Mucosa of stomach (tissue), 1 donor: Measurements from ENCODE around the gene ELOVL5.

Experiments used
- H3K27me3 ChIP-seq: one replicate; pipeline ENCODE4 v1.7.0; 2013; ENCODE audit warnings: mild to moderate bottlenecking, low read length; ENCODE audit not compliant: control insufficient read depth, insufficient read depth
- H3K36me3 ChIP-seq: one replicate; pipeline ENCODE4 v1.7.0; 2013; ENCODE audit warnings: low read length; ENCODE audit not compliant: control insufficient read depth, insufficient read depth
- H3K4me1 ChIP-seq: one replicate; pipeline ENCODE4 v1.7.0; 2013; ENCODE audit warnings: mild to moderate bottlenecking, low read length; ENCODE audit not compliant: control insufficient read depth, insufficient read depth
- H3K4me3 ChIP-seq: one replicate; pipeline ENCODE4 v1.7.0; 2013; ENCODE audit warnings: low read length
- H3K9ac ChIP-seq: one replicate; pipeline ENCODE4 v1.7.0; 2013; ENCODE audit warnings: mild to moderate bottlenecking, low read length, moderate library complexity
- H3K9me3 ChIP-seq: one replicate; pipeline ENCODE4 v1.7.0; 2013; ENCODE audit warnings: mild to moderate bottlenecking, low read length, moderate library complexity; ENCODE audit not compliant: control insufficient read depth
- donor health status: Pancreatic carcinoma.

ELOVL5 gene

GRCh38 chr6:53375847-53376246 lies 27.1 kb upstream of the ELOVL5 start:
- H3K4me1 ChIP-seq: no peaks in the 10 kb centered on the region
- H3K36me3 ChIP-seq: no peaks in the 10 kb centered on the region
- H3K9me3 ChIP-seq: no peaks in the 10 kb centered on the region
- no peak overlapping the region for H3K9ac ChIP-seq
- no peak overlapping the region for H3K4me3 ChIP-seq
- H3K27me3 ChIP-seq: no peaks in the 10 kb centered on the region

- Histone ChIP-seq H3K36me3 (no peaks in the 10 kb centered on the region), H3K9me3 (no peaks in the 10 kb centered on the region), H3K9ac (no peak overlapping the region), H3K27me3 (no peaks in the 10 kb centered on the region), H3K4me3 (no peak overlapping the region), H3K4me1 (no peaks in the 10 kb centered on the region)
These were observed 24.9 kb upstream of the ELOVL5 start for GRCh38 chr6:53373638-53374037.

- H3K36me3 ChIP-seq: no peaks in the 10 kb centered on the region
- no peaks in the 10 kb centered on the region for H3K4me1 ChIP-seq
- no peaks in the 10 kb centered on the region for H3K27me3 ChIP-seq
- no peak overlapping the region for H3K9ac ChIP-seq
- H3K9me3 ChIP-seq: no peaks in the 10 kb centered on the region
- no peak overlapping the region for H3K4me3 ChIP-seq
These were observed 21.2 kb upstream of the ELOVL5 start for GRCh38 chr6:53369876-53370515.

GRCh38 chr6:53369051-53369450 lies 20.3 kb upstream of the ELOVL5 start:
- Histone ChIP-seq H3K4me1 (no peaks in the 10 kb centered on the region), H3K4me3 (no peak overlapping the region), H3K9ac (no peak overlapping the region), H3K27me3 (no peaks in the 10 kb centered on the region), H3K36me3 (no peaks in the 10 kb centered on the region), H3K9me3 (no peaks in the 10 kb centered on the region)

- no peak overlapping the region for H3K4me3 ChIP-seq
- H3K36me3 ChIP-seq: no peaks in the 10 kb centered on the region
These were observed 17.4 kb upstream of the ELOVL5 start for GRCh38 chr6:53366128-53366641.

GRCh38 chr6:53363341-53364079 lies 14.8 kb upstream of the ELOVL5 start:
- no peak overlapping the region for H3K9ac ChIP-seq
- H3K4me3 ChIP-seq: no peak overlapping the region
- no peaks in the 10 kb centered on the region for H3K27me3 ChIP-seq
- no peaks in the 10 kb centered on the region for H3K36me3 ChIP-seq
- H3K4me1 ChIP-seq: peaks cover 5% of the 10 kb centered on the region
- H3K9me3 ChIP-seq: no peaks in the 10 kb centered on the region

More at GRCh38 chr6:53366128-53366641, 17.4 kb upstream of the ELOVL5 start:
- Histone ChIP-seq H3K9ac (no peak overlapping the region), H3K27me3 (no peaks in the 10 kb centered on the region), H3K9me3 (no peaks in the 10 kb centered on the region), H3K4me1 (no peaks in the 10 kb centered on the region)

DNA sequence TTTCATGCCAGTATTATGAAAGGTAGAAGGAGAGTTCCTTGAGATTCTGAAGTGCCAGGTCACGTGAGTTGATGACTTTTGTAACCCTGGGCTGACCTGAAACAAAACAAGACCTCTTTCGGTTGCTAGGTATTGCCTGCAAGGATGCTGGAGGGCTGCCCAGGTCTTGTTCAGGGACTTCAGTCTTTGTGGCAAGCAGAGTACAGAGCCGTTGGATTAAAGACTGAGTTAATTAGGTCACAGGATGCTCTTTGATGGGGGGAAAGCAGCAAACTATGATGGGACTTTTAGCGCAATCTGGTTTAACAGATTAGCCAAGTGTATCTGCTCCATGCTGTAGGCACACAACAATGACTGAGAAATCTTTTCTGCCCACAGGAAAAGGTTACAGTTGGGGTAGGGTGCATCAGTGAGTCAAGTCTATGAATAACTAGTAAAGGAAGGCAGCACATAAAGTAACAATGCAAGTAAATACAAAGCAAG lies 12.8 kb upstream of the ELOVL5 start:
- H3K27me3 ChIP-seq: no peaks in the 10 kb centered on the region
- H3K9ac ChIP-seq: no peak overlapping the region

DNA sequence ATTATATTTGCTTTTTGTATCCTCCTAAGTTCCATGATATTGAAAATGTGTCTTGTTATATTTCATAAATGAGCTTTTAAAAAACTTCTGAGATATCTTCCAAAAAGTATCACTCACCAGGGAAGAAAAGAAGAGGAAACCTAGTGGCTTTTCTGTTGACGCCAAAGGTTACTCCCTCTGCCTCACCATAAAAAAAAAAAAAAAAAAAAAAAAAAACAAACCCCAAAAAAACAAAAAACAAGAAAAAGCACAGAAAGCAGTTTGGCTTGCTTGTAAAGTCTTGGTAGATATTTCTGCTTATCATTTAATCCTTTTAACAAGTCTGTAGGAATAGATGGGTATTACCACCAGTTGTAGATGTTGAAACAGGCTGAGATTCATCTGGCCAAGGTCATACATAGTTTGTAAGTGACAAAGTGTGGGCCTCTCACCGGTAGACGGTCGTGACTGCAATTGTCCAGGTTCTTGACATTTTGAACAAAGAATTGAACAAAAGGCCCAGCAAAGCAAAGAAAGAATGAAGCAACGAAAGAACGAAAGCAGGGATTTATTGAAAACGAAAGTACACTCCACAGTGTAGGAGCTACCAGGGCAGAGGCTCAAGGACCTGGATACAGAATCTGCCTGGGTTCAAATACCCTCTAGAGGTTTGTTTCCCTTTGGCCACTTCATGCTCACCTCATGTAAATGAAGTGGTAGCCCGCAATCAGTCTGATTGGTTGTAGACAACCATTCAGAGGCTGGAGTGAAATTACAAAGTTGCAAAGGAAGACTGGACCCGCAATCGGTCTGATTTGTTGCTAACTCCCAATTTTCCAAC lies 11.6 kb upstream of the ELOVL5 start:
- H3K4me3 ChIP-seq: peak overlapping the region; percentile 85
- H3K9me3 ChIP-seq: no peaks in the 10 kb centered on the region
- H3K9ac ChIP-seq: peak overlapping the region; percentile 78
- no peaks in the 10 kb centered on the region for H3K27me3 ChIP-seq
- peaks cover 10% of the 10 kb centered on the region for H3K4me1 ChIP-seq
- no peaks in the 10 kb centered on the region for H3K36me3 ChIP-seq

More for the DNA sequence above, 12.8 kb upstream of the ELOVL5 start:
- no peaks in the 10 kb centered on the region for H3K36me3 ChIP-seq
- H3K4me1 ChIP-seq: peaks cover 10% of the 10 kb centered on the region
- no peaks in the 10 kb centered on the region for H3K9me3 ChIP-seq
- no peak overlapping the region for H3K4me3 ChIP-seq

DNA sequence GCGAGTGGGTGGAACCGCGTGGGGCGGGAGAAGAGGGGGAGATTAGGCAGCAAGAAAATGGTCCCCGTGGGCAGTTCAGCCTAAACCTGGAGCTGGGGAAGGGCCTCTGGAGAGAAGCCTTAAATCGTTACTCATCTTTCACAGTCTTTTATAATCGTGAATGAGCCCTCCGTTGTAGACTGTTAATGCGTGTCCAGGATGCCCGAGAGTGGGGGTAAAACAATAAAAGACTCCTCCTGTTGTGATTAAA lies 11.0 kb upstream of the ELOVL5 start:
- H3K36me3 ChIP-seq: no peaks in the 10 kb centered on the region
- H3K4me1 ChIP-seq: peaks cover 10% of the 10 kb centered on the region
- H3K27me3 ChIP-seq: no peaks in the 10 kb centered on the region
- no peaks in the 10 kb centered on the region for H3K9me3 ChIP-seq
- H3K4me3 ChIP-seq: peak overlapping the region; percentile 85
- peak overlapping the region; percentile 78 for H3K9ac ChIP-seq

DNA sequence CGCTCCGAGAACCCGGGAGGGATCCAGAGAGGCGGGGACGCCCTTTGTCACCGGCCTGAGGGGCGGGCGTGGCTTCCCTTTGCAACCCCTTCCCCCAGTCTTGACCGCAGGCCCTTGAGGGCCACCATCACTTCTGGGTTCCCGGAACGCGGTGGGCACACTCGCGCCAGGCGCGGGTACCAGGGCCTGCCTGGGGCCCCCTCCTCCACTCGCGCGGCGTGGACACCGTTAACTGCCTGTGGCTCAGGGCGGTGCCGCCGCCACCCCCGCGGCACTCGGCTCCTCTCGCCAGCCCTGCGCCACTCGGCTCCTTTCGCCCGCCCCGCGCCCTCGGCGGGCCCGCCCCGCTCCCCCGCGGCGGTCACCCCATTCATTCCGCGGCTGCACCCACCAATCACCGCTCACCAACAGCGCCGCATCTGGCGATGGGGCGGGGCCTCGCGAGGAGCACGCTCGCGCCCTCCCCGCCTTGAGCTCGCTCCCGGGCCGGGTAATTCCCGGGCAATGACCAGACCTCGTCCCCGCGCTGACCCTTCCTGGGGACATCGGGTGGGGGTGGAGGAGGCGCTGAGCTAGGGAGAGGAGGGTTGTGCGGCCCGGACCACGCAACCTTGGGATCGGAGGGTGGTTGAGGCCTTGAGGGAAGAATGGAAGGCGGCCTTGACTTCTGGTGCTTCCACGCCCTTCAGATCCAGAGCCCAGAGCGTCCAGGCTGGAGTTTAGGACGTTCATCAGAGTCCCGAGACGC lies 10.5 kb upstream of the ELOVL5 start:
- Histone ChIP-seq H3K27me3 (no peaks in the 10 kb centered on the region), H3K9me3 (no peaks in the 10 kb centered on the region), H3K36me3 (no peaks in the 10 kb centered on the region), H3K4me1 (peaks cover 10% of the 10 kb centered on the region), H3K9ac (peak overlapping the region; percentile 78), H3K4me3 (peak overlapping the region; percentile 85)

- Histone ChIP-seq H3K36me3 (no peaks in the 10 kb centered on the region), H3K4me3 (peak overlapping the region; percentile 85), H3K9me3 (no peaks in the 10 kb centered on the region), H3K4me1 (peaks cover 10% of the 10 kb centered on the region), H3K9ac (peak overlapping the region; percentile 78), H3K27me3 (peaks cover under 1% of the 10 kb centered on the region)
These were observed 9.8 kb upstream of the ELOVL5 start for GRCh38 chr6:53358440-53359094.
